HG03457 (cell line): Measurements from ENCODE around the gene SLC23A3.

Experiments
- ATAC-seq: cut with Tn5 transposase; IDR thresholded peaks from one replicate; pipeline ENCODE4 v1.9.1; 2021; ENCODE audit warnings: moderate number of reproducible peaks; ENCODE audit not compliant: unreplicated experiment

SLC23A3 gene

GRCh38 chr2:219176818-219177551 is 7.2 kb upstream of the SLC23A3 start, which contains the start of gene CNPPD1:
CNPPD1 (minus strand) TSS chr2:219176925; CDS start chr2:219176828, 97 bp downstream.
- ATAC-seq, result peak; percentile 42

- ATAC-seq, result peak; percentile 16
These were observed 6.3 kb upstream of the SLC23A3 start for GRCh38 chr2:219175928-219176817.

DNA sequence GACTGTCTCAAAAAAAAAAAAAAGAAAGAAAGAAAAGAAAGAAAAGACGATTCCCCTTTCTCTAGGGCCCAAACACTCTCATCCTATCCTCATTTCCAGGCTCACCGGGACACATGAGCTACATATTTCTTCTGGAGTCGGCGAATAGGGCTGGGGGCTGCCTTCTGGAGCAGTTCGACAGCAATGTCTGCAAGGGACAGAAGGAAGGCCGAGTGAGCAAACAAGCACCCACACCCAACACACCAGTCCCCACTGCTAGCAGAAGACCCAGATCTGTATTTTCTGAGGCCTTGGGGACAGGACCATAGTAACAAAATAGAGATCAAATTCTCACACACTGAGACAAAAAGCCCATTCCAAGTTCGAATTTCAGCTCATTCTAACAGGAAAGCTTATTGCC is 5.7 kb upstream of the SLC23A3 start:
- ATAC-seq, result no peak

DNA sequence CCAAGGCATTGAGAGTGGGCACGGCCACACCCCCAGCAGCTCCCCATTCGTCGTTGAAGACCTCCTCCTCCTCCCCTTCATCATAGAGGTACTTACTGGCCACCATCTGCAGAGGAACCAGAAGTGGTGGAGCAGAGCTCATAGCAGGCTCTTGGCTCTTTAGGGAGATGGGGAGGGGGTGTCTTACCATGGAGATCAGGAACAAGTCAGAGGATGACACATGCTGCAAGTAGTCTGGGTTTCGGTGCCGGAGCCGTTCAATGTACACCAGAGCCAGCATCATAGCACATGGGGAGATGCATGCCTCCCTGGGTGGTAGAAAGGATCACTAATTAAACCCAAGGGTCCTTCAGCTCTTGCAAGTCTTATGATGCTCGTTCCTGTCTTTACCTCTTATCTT is 5.0 kb upstream of the SLC23A3 start:
- no peak for ATAC-seq

- no peak for ATAC-seq
These were observed 4.3 kb upstream of the SLC23A3 start for GRCh38 chr2:219174146-219174545.

GRCh38 chr2:219173176-219173575 is 3.3 kb upstream of the SLC23A3 start:
- ATAC-seq, result no peak

- ATAC-seq, result no peak
These were observed 2.7 kb upstream of the SLC23A3 start for GRCh38 chr2:219172231-219173154.

- ATAC-seq, result no peak
These were observed 1.4 kb upstream of the SLC23A3 start for GRCh38 chr2:219171231-219171651.

DNA sequence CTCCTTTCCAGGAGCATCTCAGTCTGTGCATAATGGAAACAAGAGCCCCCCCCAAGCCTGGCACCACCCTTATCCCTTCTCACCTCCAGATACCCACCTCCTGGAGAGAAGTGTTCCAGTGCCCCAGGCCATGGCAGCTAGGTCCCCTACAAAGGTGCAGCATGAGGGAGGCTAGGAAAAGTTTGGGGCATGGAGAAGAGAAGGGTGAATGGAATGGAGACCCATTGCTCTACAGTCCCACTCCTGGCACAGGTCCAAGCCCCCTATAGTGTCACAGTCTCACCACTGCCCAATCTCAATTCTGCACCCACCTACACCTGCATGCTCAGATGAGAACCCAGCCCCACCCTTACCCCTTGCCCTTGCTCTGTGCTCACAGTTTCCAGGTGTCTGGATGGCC is 897 bp downstream of the SLC23A3 start:
- no peak for ATAC-seq

DNA sequence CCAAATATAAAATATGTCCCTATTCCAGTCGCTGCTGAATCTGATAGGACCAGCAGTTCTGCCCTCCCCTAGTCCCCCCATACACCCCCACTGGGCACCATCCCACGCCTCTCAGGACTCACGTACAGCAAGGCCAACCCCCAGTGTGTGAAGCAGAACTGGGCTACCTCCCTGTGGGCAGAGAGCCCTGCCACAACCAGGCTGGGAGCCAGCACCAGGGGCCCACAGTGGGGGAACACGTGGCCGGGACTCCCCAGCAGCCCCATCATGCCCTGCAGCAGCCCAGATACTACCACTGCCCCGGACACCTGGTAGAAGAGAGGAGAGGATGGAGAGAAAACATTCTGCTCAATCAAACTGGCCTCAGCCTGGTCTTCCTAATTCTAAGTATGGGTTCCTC is 1.3 kb downstream of the SLC23A3 start:
- ATAC-seq, result no peak

- no peak for ATAC-seq
These were observed 1.8 kb downstream of the SLC23A3 start for GRCh38 chr2:219167997-219168396.

DNA sequence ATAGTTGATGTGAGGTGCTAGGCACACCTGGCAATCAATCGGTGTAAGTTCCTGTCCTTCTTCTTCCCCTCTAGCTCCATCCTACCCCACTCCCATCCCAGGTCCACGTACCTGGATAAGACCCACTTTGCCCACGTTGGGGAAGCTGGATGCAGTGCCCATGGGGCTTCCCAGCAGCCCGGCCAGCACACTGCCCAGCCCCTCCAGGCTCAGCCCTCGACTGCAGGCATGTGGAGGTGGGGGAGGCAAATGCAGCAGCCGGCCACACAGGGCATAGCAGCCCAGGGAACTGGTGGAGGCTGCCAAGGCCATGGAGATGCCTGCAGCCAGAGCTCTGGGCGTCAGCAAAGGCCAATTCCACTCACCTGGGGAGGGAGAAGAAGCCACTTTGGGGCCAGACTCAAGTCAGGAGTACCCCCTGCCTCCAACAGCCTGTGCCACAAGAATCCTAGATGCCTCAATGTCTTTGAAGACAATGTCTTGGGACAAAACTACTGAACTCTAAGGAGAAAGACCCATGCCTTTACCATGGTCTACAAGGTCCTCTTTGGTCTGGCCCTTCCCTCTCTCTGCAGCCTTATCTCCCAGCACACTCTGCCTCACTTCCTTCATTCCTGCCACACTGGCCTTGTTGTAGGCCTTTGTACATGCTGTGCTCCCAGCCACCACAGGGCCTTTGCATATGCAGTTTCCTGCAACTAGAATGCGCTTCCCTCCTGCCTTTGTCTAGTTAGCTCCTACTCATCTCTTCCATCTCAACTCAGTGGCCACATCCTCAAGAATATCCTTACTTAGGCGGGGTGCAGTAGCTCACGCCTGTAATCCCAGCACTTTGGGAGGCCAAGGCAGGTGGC is 4.5 kb downstream of the SLC23A3 start:
- no peak for ATAC-seq

DNA sequence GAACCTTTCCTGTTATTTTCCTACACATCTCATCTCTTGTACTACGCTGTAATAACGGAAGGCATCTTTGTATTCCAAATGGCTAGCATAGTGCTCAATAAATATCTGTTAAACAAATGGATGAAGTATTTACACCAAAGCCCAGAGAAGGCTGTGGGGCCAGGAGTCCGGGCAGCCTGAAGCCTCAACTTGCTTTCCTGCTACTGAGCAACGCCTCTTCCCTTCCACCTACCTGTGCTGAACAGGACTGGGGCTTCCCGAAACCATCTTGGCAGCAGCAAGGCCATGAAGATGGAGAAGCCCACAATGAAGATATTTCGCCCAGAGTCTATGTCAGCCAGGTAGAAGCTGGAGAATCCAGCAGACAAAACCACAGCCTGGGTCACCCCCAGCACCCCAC is 6.7 kb downstream of the SLC23A3 start:
- ATAC-seq, result no peak

DNA sequence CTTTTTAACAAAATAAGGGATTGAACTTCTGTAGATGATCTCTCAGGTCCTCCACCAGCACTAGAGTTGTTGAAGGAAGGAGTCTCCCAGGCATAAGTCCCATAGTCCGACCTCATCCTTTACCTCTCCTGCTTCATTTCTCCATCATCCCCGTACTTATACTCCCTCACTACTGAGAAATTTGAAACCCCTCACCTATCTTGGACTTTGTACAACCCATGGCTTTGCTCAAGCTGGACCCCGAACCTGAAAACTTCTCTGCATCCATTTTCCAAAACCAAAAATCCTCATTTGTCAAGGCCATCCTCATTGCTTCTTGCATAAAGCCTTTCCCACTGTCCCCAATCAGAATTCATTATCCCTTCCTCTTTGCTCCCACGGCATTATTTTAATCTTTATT is 8.7 kb downstream of the SLC23A3 start:
- no peak for ATAC-seq

DNA sequence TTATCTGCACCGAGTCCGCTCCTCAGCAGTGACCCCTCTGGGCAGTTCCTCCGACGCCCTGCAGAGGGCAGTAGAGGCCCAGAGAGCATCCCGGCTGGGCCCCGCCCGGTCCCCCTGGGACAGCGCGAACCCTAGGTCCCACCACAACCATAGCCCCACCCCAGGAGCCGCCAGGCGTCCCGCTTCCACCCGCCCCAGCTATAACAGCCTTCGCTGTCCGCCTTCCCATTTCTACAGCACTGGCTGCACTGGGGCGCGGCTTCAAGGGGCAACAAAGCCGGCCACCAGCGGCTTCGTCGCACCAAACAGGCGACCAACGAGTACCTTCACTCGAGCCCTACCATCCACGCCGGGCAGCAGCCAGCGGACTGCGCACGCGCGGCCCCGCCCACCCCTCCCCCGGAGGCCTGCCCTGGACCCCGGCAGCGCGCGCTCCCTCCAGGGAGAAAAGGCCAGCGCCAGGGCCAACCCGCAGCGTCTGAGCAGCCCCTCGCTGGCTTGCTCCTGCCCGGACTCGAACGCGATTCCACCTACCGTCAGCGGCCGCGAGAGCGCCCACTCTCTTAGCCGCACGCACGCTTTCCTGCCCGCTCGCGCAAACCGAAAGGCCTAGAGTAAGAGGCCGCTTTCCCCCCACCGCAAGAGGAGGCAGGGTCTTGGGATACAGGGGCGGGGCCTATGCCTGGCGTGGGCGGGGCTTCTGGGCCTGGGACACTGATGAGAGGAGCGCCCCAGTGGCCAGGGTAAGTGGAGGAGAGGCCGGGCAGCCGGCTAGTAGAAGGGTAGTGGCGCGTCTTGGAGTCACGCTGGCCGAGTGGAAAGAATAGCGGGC is 9.4 kb downstream of the SLC23A3 start, which contains the start of gene NHEJ1:
TSS of gene NHEJ1 (minus strand) at position 630 of the 832 bp plus-strand sequence. CDS start 2,453 bp downstream, outside the sequence.
- ATAC-seq, result peak; percentile 69

GRCh38 chr2:219159771-219160185 is 10.1 kb downstream of the SLC23A3 start:
- ATAC-seq, result no peak

DNA sequence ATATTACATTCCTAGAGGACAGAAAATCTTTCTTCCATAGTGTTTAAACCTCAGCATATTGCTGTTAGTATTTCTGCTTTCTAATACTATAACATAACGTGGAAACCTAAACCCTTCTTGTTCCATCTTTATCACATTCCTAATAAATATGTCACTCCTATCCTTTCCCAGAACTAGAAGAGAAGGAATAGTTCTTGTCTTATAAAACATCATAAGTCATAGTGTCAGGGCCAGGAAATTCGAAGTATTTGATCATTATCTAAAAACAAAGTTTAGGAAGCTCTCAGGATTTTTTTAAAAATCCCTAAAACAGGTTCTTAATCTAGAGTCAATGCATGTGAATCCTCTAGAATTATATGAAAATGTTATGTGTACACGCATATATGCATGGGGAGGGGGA is 11.2 kb downstream of the SLC23A3 start:
- ATAC-seq, result no peak

GRCh38 chr2:219158025-219158424 is 11.8 kb downstream of the SLC23A3 start:
- ATAC-seq, result no peak

DNA sequence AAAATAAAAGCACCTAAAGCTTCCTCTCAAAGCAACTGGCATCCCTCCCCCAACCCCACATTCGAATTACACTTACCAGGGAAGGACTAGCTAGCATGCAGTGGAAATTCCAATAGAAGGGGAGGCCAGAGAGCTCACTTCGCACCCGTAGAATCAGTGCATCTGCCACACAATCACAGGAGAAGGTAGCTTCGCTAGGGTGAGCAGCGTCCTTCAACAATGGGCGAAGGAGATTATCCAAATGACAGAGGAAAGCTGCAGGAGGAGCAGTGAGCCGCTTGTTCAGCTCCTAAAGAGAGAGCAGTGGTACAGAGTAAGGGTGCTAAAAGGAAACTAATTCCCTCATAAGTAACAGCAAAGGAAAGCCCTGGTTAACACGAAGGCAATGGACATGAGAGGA is 12.4 kb downstream of the SLC23A3 start:
- ATAC-seq, result no peak
